Caco-2 (cell line): ENCODE data around the gene ZNF710. TPM values are rescaled to one million over a fixed set of nuclear protein-coding genes. Genes with fewer than 3 reads are reported as not detected.

Source experiments
- BruUV-seq: library from RNA; stranded (reverse); fragments of 400-500 nt; replicated peaks from 2 replicates; lab custom pipeline; 2021; lab: Mats Ljungman, UMichigan
- CTCF ChIA-PET: fragments of 300-600 bp; sonication (Branson Sonifier 250); formaldehyde crosslinking; loops from one replicate; lab custom pipeline; 2022; ENCODE audit warnings: antibody characterized with exemption; lab: Charles Lee
- POLR2A ChIA-PET: fragments of 300-600 bp; sonication (Branson Sonifier 250); formaldehyde crosslinking; loops from one replicate; lab custom pipeline; 2022; ENCODE audit warnings: antibody characterized with exemption; lab: Charles Lee
- DNase-seq, 2 experiments: peaks; one replicate each; pipeline versions ENCODE4 v3.0.0 to v3.0.0-alpha.2; 2020 to 2022
- H3K27me3 ChIP-seq: replicated peaks from 2 replicates; pipeline ENCODE4 v1.6.0; 2011; ENCODE audit warnings: low read length; ENCODE audit not compliant: control insufficient read depth, insufficient read depth
- H3K36me3 ChIP-seq: 2 replicates; pipeline ENCODE4 v1.5.1; 2011; ENCODE audit warnings: low read length; ENCODE audit not compliant: control insufficient read depth, insufficient read depth
- H3K4me1 ChIP-seq: fragments of 250-450 bp; sonication (Bioruptor Pico); 2 replicates; pipeline ENCODE4 v1.5.1; 2020; ENCODE audit warnings: mild to moderate bottlenecking
- H3K4me3 ChIP-seq: 2 replicates; pipeline ENCODE4 v1.5.1; 2011; ENCODE audit warnings: low read depth, mild to moderate bottlenecking, control low read depth, low read length
- H3K9me3 ChIP-seq: fragments of 250-450 bp; sonication (Bioruptor Pico); 2 replicates; pipeline ENCODE4 v1.5.1; 2020; ENCODE audit warnings: mild to moderate bottlenecking, moderate library complexity
- H3K27ac Mint-ChIP-seq: one replicate; pipeline ENCODE4 v1.8.0; 2022; ENCODE audit warnings: mixed read lengths; ENCODE audit not compliant: unreplicated experiment
- H3K27me3 Mint-ChIP-seq: one replicate; pipeline ENCODE4 v1.8.0; 2022; ENCODE audit warnings: mixed read lengths; ENCODE audit not compliant: insufficient read depth, unreplicated experiment
- H3K36me3 Mint-ChIP-seq: one replicate; pipeline ENCODE4 v1.8.0; 2022; ENCODE audit warnings: mild to moderate bottlenecking, mixed read lengths; ENCODE audit not compliant: insufficient read depth, unreplicated experiment
- H3K4me1 Mint-ChIP-seq: one replicate; pipeline ENCODE4 v1.8.0; 2022; ENCODE audit warnings: low read depth, mixed read lengths; ENCODE audit not compliant: unreplicated experiment
- H3K4me3 Mint-ChIP-seq: one replicate; pipeline ENCODE4 v1.8.0; 2022; ENCODE audit warnings: mild to moderate bottlenecking, moderate library complexity, mixed read lengths; ENCODE audit not compliant: unreplicated experiment
- H3K9me3 Mint-ChIP-seq: one replicate; pipeline ENCODE4 v1.8.0; 2022; ENCODE audit warnings: mixed read lengths; ENCODE audit not compliant: unreplicated experiment
- CTCF ChIP-seq, 2 experiments: fragments of 200-600 bp in 1 of 2; IDR thresholded peaks; 1 replicate in 1 of 2; 2 replicates in 1 of 2; pipeline versions ENCODE4 v1.5.1 to v1.8.0; 2011 to 2022; ENCODE audit warnings: antibody characterized with exemption in 1 of 2, control low read depth in 1 of 2, inconsistent platforms in 1 of 2, low read depth in 1 of 2, low read length in 1 of 2, mild to moderate bottlenecking in 1 of 2, moderate library complexity in 1 of 2; ENCODE audit not compliant: insufficient read depth in 1 of 2, severe bottlenecking in 1 of 2, unreplicated experiment in 1 of 2
- intact Hi-C: fragments of 100-400 bp; cut with micrococcal nuclease; formaldehyde crosslinking; loops from one replicate; pipeline ENCODE4 v1.10.0; 2022; ENCODE audit not compliant: unreplicated experiment
- total RNA-seq: library from RNA; stranded (reverse); gene quantifications from 2 replicates; pipeline ENCODE4 v1.2.3, GENCODE V29; 2022

The ZNF710 gene
- total RNA-seq, 1 experiment from 2014 or later: 21.4 TPM

GRCh38 chr15:90080458-90080755, 79.3 kb downstream of the ZNF710 start:
- no peak overlapping the region for H3K4me3 Mint-ChIP-seq
- H3K4me1 Mint-ChIP-seq: peaks cover 8% of the 10 kb centered on the region
- H3K27me3 ChIP-seq: no peaks in the 10 kb centered on the region
- H3K27ac Mint-ChIP-seq: peak overlapping the region; percentile 5
- H3K27me3 Mint-ChIP-seq: no peaks in the 10 kb centered on the region
- no peaks in the 10 kb centered on the region for H3K9me3 Mint-ChIP-seq
- H3K4me3 ChIP-seq: no peak overlapping the region
- H3K36me3 Mint-ChIP-seq: peaks cover 15% of the 10 kb centered on the region
- CTCF ChIA-PET: no interaction called here
- TF ChIP-seq CTCF (IDR thresholded peaks at IDR 0.05; ENCODE audit: insufficient read depth in 1 of 2, low read depth in 1 of 2, low read length in 1 of 2, severe bottlenecking in 1 of 2, unreplicated experiment in 1 of 2): no peak
- no peak for DNase-seq
- intact Hi-C loops: no loop called here
- peaks cover 10% of the 10 kb centered on the region for H3K4me1 ChIP-seq
- POLR2A ChIA-PET: no interaction called here
- no peaks in the 10 kb centered on the region; the same call in 1 of the 2 replicates for H3K36me3 ChIP-seq
- H3K9me3 ChIP-seq: no peaks in the 10 kb centered on the region
- no TSS peak for BruUV-seq

GRCh38 chr15:90080818-90081393, 79.8 kb downstream of the ZNF710 start:
- H3K4me3 Mint-ChIP-seq: no peak overlapping the region
- no TSS peak for BruUV-seq
- peaks cover 5% of the 10 kb centered on the region for H3K4me1 ChIP-seq

GRCh38 chr15:90082140-90082715, 81.1 kb downstream of the ZNF710 start:
- Histone ChIP-seq H3K4me1 (no peaks in the 10 kb centered on the region), H3K9me3 (no peaks in the 10 kb centered on the region), H3K27me3 (no peaks in the 10 kb centered on the region), H3K36me3 (no peaks in the 10 kb centered on the region; the same call in 1 of the 2 replicates), H3K4me3 (no peak overlapping the region)
- POLR2A ChIA-PET: interaction anchor here (0.6 kb wide), 1 partner anchor 75 kb away, joined by 4 read pairs; no protein-coding TSS in a partner anchor
- CTCF ChIA-PET: interaction anchor here (0.8 kb wide), 1 partner anchor 184 kb away, joined by 3 read pairs; no protein-coding TSS in a partner anchor
- H3K9me3 Mint-ChIP-seq: no peaks in the 10 kb centered on the region
- intact Hi-C loops: no loop called here
- no peak for TF ChIP-seq CTCF (IDR thresholded peaks at IDR 0.05; ENCODE audit: insufficient read depth in 1 of 2, low read depth in 1 of 2, low read length in 1 of 2, severe bottlenecking in 1 of 2, unreplicated experiment in 1 of 2)
- no TSS peak for BruUV-seq
- H3K36me3 Mint-ChIP-seq: peaks cover 23% of the 10 kb centered on the region
- no peak overlapping the region for H3K4me3 Mint-ChIP-seq
- no peak overlapping the region for H3K27ac Mint-ChIP-seq
- H3K27me3 Mint-ChIP-seq: no peaks in the 10 kb centered on the region
- DNase-seq: no peak
- H3K4me1 Mint-ChIP-seq: no peaks in the 10 kb centered on the region

More at GRCh38 chr15:90080818-90081393, 79.8 kb downstream of the ZNF710 start:
- H3K36me3 Mint-ChIP-seq: peaks cover 15% of the 10 kb centered on the region
- no peak for TF ChIP-seq CTCF (IDR thresholded peaks at IDR 0.05; ENCODE audit: insufficient read depth in 1 of 2, low read depth in 1 of 2, low read length in 1 of 2, severe bottlenecking in 1 of 2, unreplicated experiment in 1 of 2)
- H3K27ac Mint-ChIP-seq: no peak overlapping the region
- peaks cover 4% of the 10 kb centered on the region for H3K4me1 Mint-ChIP-seq
- CTCF ChIA-PET: no interaction called here
- H3K9me3 Mint-ChIP-seq: no peaks in the 10 kb centered on the region
- no peaks in the 10 kb centered on the region for H3K9me3 ChIP-seq
- no peak for DNase-seq
- H3K36me3 ChIP-seq: no peaks in the 10 kb centered on the region; the same call in 1 of the 2 replicates
- intact Hi-C loops: no loop called here
- H3K27me3 ChIP-seq: no peaks in the 10 kb centered on the region
- H3K27me3 Mint-ChIP-seq: no peaks in the 10 kb centered on the region
- H3K4me3 ChIP-seq: no peak overlapping the region
- POLR2A ChIA-PET: no interaction called here
